GM23248 (cell line): ENCODE measurements around the gene CLEC12A. TPM values are rescaled to one million over a fixed set of nuclear protein-coding genes. Genes with fewer than 3 reads are reported as not detected.

Source experiments
- DNase-seq: peaks from one replicate; pipeline ENCODE4 v3.0.0-alpha.2; 2015
- H2AFZ ChIP-seq: fragments of 200-600 bp; sonication (generic); 2 replicates; pipeline ENCODE4 v1.6.1; 2016; ENCODE audit warnings: antibody characterized with exemption
- H3F3A ChIP-seq: fragments of 200-600 bp; sonication (generic); 2 replicates; pipeline ENCODE4 v1.6.1; 2016; ENCODE audit warnings: mild to moderate bottlenecking, antibody characterized with exemption, mixed run types; ENCODE audit not compliant: insufficient read depth
- H3K27ac ChIP-seq: fragments of 200-600 bp; sonication (generic); 2 replicates; pipeline ENCODE4 v1.5.1; 2016; ENCODE audit warnings: mild to moderate bottlenecking
- H3K27me3 ChIP-seq: fragments of 200-600 bp; sonication (generic); replicated peaks from 2 replicates; pipeline ENCODE4 v1.6.1; 2016; ENCODE audit warnings: mild to moderate bottlenecking; ENCODE audit not compliant: insufficient read depth
- H3K36me3 ChIP-seq: fragments of 200-600 bp; sonication (generic); 2 replicates; pipeline ENCODE4 v1.6.1; 2016; ENCODE audit warnings: low read depth, mild to moderate bottlenecking
- H3K4me1 ChIP-seq: fragments of 200-600 bp; sonication (generic); 2 replicates; pipeline ENCODE4 v1.6.1; 2016; ENCODE audit warnings: mild to moderate bottlenecking; ENCODE audit not compliant: insufficient read depth
- H3K4me2 ChIP-seq: fragments of 200-600 bp; sonication (generic); one replicate; pipeline ENCODE4 v1.6.1; 2016; ENCODE audit warnings: mild to moderate bottlenecking; ENCODE audit not compliant: unreplicated experiment
- H3K4me3 ChIP-seq: fragments of 200-600 bp; sonication (generic); 2 replicates; pipeline ENCODE4 v1.5.1; 2016; ENCODE audit warnings: mild to moderate bottlenecking
- H3K79me2 ChIP-seq: fragments of 200-600 bp; sonication (generic); 2 replicates; pipeline ENCODE4 v1.6.1; 2016; ENCODE audit warnings: mild to moderate bottlenecking; ENCODE audit not compliant: insufficient read depth
- H3K9ac ChIP-seq: fragments of 200-600 bp; sonication (generic); 2 replicates; pipeline ENCODE4 v1.6.1; 2016; ENCODE audit warnings: mild to moderate bottlenecking
- H3K9me2 ChIP-seq: fragments of 200-600 bp; sonication (generic); 2 replicates; pipeline ENCODE4 v1.6.1; 2016; ENCODE audit warnings: mixed run types, mild to moderate bottlenecking, moderate library complexity; ENCODE audit not compliant: insufficient read depth
- H3K9me3 ChIP-seq: fragments of 200-600 bp; sonication (generic); one replicate; pipeline ENCODE4 v1.6.1; 2017; ENCODE audit warnings: low read depth
- H4K20me1 ChIP-seq: fragments of 200-600 bp; sonication (generic); 2 replicates; pipeline ENCODE4 v1.6.0; 2016; ENCODE audit not compliant: insufficient read depth
- EZH2 ChIP-seq: fragments of 200-600 bp; sonication (generic); IDR thresholded peaks from 2 replicates; pipeline ENCODE4 v1.6.1; 2018; ENCODE audit warnings: antibody characterized with exemption, mild to moderate bottlenecking; ENCODE audit not compliant: insufficient read depth, poor library complexity, severe bottlenecking
- EZH2phosphoT487 ChIP-seq: fragments of 200-600 bp; sonication (generic); IDR thresholded peaks from 2 replicates; pipeline ENCODE4 v1.6.1; 2018; ENCODE audit warnings: antibody characterized with exemption, moderate library complexity, mild to moderate bottlenecking, low read depth; ENCODE audit not compliant: insufficient read depth
- WGBS, 2 experiments: methylation state at CpG; one replicate each; pipeline ENCODE4 v1.1.6; 2015 to 2017; ENCODE audit warnings: low lambda C conversion rate in 2 of 2, low coverage in 1 of 2; ENCODE audit errors: missing lambda C conversion rate in 2 of 2; 5-methylcytosine and 5-hydroxymethylcytosine counted together
- in situ Hi-C: fragments of 300-500 bp; cut with MboI; formaldehyde crosslinking; loops from 2 replicates; pipeline ENCODE4 v1.15.0; 2020
- polyA plus RNA-seq: library from polyadenylated mRNA; unstranded; fragments of >200 nt; fragmentation: Nextera tagmentation; extraction: Ambion mirVana; gene quantifications from 2 replicates; pipeline ENCODE4 v1.2.1, GENCODE V29; 2016
- total RNA-seq: library from RNA; depleted of rRNA; stranded (reverse); fragments of >200 nt; shearing (Covaris generic); gene quantifications from 2 replicates; pipeline ENCODE4 v1.2.3, GENCODE V29; 2014

Gene CLEC12A
- total and polyA plus RNA-seq, 2 experiments from 2014 or later: not detected

DNA sequence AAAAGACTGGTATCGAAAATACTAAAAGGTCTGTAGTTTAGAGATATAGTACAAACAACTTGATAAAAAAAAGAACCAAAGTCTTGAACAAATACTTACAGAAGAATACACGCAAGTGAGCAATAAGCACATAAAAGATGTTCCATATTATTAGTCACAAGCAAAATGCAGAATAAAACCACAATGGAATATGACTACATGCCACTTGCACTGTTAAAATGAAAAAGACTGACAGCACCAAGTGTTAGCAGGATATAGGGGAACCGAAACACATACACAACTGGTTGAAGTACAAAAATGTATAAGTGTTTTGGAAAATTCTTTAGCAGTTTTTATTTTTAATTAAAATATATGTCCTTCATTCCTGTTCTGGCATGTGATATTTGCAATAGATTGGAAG, 42.6 kb upstream of the CLEC12A start:
- Histone ChIP-seq H3K4me1 (peaks cover 2% of the 10 kb centered on the region), H3K27me3 (peaks cover 5% of the 10 kb centered on the region; the same call in 1 of the 2 replicates), H3F3A (no peaks in the 10 kb centered on the region), H3K4me3 (no peak overlapping the region), H4K20me1 (no peaks in the 10 kb centered on the region), H2AFZ (no peak overlapping the region), H3K79me2 (no peaks in the 10 kb centered on the region), H3K9me3 (no peaks in the 10 kb centered on the region), H3K36me3 (no peaks in the 10 kb centered on the region), H3K9me2 (no peaks in the 10 kb centered on the region), H3K27ac (no peak overlapping the region), H3K9ac (no peak overlapping the region), H3K4me2 (no peak overlapping the region)
- WGBS, 2 experiments: 85 to 92% methylated on average over 3 of the region's 3 CpGs
- DNase-seq: no peak
- TF ChIP-seq EZH2phosphoT487: no peak
- TF ChIP-seq EZH2: no peak
- in situ Hi-C loops: loop anchor here (10.0 kb wide), 1 partner anchor 104 kb away; the partner anchor contains the start of gene KLRF1

GRCh38 chr12:9931245-9931644, 40.0 kb upstream of the CLEC12A start:
- in situ Hi-C loops: no loop called here
- H4K20me1 ChIP-seq: no peaks in the 10 kb centered on the region
- TF ChIP-seq EZH2phosphoT487: no peak
- no peak for TF ChIP-seq EZH2
- peaks cover 5% of the 10 kb centered on the region; the same call in 1 of the 2 replicates for H3K27me3 ChIP-seq
- no peaks in the 10 kb centered on the region for H3K9me3 ChIP-seq
- H3K27ac ChIP-seq: no peak overlapping the region
- H2AFZ ChIP-seq: no peak overlapping the region
- H3K4me2 ChIP-seq: no peak overlapping the region
- H3K4me3 ChIP-seq: no peak overlapping the region
- peaks cover 4% of the 10 kb centered on the region; the same call in 1 of the 2 replicates for H3K4me1 ChIP-seq
- H3K9ac ChIP-seq: no peak overlapping the region
- DNase-seq: no peak
- no peaks in the 10 kb centered on the region for H3K9me2 ChIP-seq
- WGBS, 2 experiments: 46 to 51% methylated on average over 3 of the region's 3 CpGs
- H3F3A ChIP-seq: no peaks in the 10 kb centered on the region
- no peaks in the 10 kb centered on the region for H3K36me3 ChIP-seq
- H3K79me2 ChIP-seq: no peaks in the 10 kb centered on the region

- H3K4me2 ChIP-seq: no peak within 1 kb of the TSS
- 85% methylated on average over 6 of the region's 6 CpGs for WGBS, 2 experiments
- H3K27ac ChIP-seq: no peak within 1 kb of the TSS
These were observed 38.9 kb upstream of the CLEC12A start, which contains the start of gene CLEC2A for GRCh38 chr12:9932270-9932669. Gene CLEC2A, minus strand, starts transcription at chr12:9932370. Its CDS starts 41 bp downstream, at chr12:9932329.

GRCh38 chr12:9933958-9934357, 37.3 kb upstream of the CLEC12A start:
- in situ Hi-C loops: no loop called here

More at GRCh38 chr12:9932270-9932669, 38.9 kb upstream of the CLEC12A start, which contains the start of gene CLEC2A:
- peaks cover 4% of the 10 kb centered on the region; the same call in 1 of the 2 replicates for H3K4me1 ChIP-seq
- no peak for DNase-seq
- no peak within 1 kb of the TSS for H2AFZ ChIP-seq
- H3K27me3 ChIP-seq: peaks cover 5% of the 10 kb centered on the region; the same call in 1 of the 2 replicates
- H3K9ac ChIP-seq: no peak within 1 kb of the TSS
- H4K20me1 ChIP-seq: no peaks in the 10 kb centered on the region
- no peaks in the 10 kb centered on the region for H3K36me3 ChIP-seq
- TF ChIP-seq EZH2phosphoT487 (no peak), EZH2 (no peak)
- no peaks in the 10 kb centered on the region for H3K79me2 ChIP-seq
- H3F3A ChIP-seq: no peaks in the 10 kb centered on the region
- H3K9me3 ChIP-seq: no peaks in the 10 kb centered on the region
- H3K4me3 ChIP-seq: no peak within 1 kb of the TSS
- in situ Hi-C loops: no loop called here
- no peaks in the 10 kb centered on the region for H3K9me2 ChIP-seq

More at GRCh38 chr12:9933958-9934357, 37.3 kb upstream of the CLEC12A start:
- H3K79me2 ChIP-seq: no peaks in the 10 kb centered on the region
- H3K9me3 ChIP-seq: no peaks in the 10 kb centered on the region
- peaks cover 4% of the 10 kb centered on the region; the same call in 1 of the 2 replicates for H3K4me1 ChIP-seq
- no peak overlapping the region for H3K4me3 ChIP-seq
- no peaks in the 10 kb centered on the region for H4K20me1 ChIP-seq
- H3K4me2 ChIP-seq: no peak overlapping the region
- H2AFZ ChIP-seq: peak overlapping the region; percentile 21; the same call in 1 of the 2 replicates
- H3F3A ChIP-seq: no peaks in the 10 kb centered on the region
- H3K9ac ChIP-seq: no peak overlapping the region
- no peak for TF ChIP-seq EZH2phosphoT487
- TF ChIP-seq EZH2: no peak
- H3K36me3 ChIP-seq: no peaks in the 10 kb centered on the region
- peaks cover 5% of the 10 kb centered on the region; the same call in 1 of the 2 replicates for H3K27me3 ChIP-seq
- no peaks in the 10 kb centered on the region for H3K9me2 ChIP-seq
- WGBS, 2 experiments: 7% methylated on average over 2 of the region's 2 CpGs
- DNase-seq: peak; percentile 25
- no peak overlapping the region for H3K27ac ChIP-seq
